Measurements from ENCODE around the gene EGLN3. TPM values are rescaled to one million over a fixed set of nuclear protein-coding genes. Genes with fewer than 3 reads are reported as not detected.

The EGLN3 gene
- total and polyA plus RNA-seq, 2 of the 13 experiments (the other 11 are each of a cell fraction or from before 2014, with no cell fraction given) = 0.18 to 27.3 TPM

- TF ChIP-seq KDM2A (CRISPR knock-in tag; IDR thresholded peaks at IDR 0.05; ENCODE audit: borderline replicate concordance, low read depth) (peak; percentile 90), ZFP90 (CRISPR knock-in tag; IDR thresholded peaks at IDR 0.05; ENCODE audit: borderline replicate concordance) (peak; percentile 85; the same call in 1 of the 2 replicates), ZNF580 (CRISPR knock-in tag; IDR thresholded peaks at IDR 0.05; ENCODE audit: borderline replicate concordance, low read depth) (peak; percentile 86; the same call in 1 of the 2 replicates), GABPA (IDR thresholded peaks at IDR 0.05; ENCODE audit: low read depth, low read length) (no peak), GABPA (CRISPR knock-in tag; IDR thresholded peaks at IDR 0.05; ENCODE audit: low read depth) (no peak), TSC22D2 (CRISPR knock-in tag; IDR thresholded peaks at IDR 0.05; ENCODE audit: borderline replicate concordance) (peak; percentile 53; the same call in 1 of the 2 replicates), ZNF556 (CRISPR knock-in tag; IDR thresholded peaks at IDR 0.05; ENCODE audit: borderline replicate concordance) (peak; percentile 56; the same call in 1 of the 2 replicates), ZNF749 (CRISPR knock-in tag; IDR thresholded peaks at IDR 0.05; ENCODE audit: borderline replicate concordance) (no peak), ZFYVE20 (CRISPR knock-in tag; IDR thresholded peaks at IDR 0.05; ENCODE audit: borderline replicate concordance, low read depth) (0 out of 2 replicates have a peak, but pooled peaks have one; percentile 17), ZNF83 (CRISPR knock-in tag; IDR thresholded peaks at IDR 0.05; ENCODE audit: borderline replicate concordance) (no peak; the same call in 1 of the 2 replicates), MED8 (CRISPR knock-in tag; IDR thresholded peaks at IDR 0.05; ENCODE audit: insufficient replicate concordance) (no peak), KDM4B (CRISPR knock-in tag; IDR thresholded peaks at IDR 0.05) (peak; percentile 84; the same call in 1 of the 2 replicates), RAD51 (IDR thresholded peaks at IDR 0.05; ENCODE audit: borderline replicate concordance) (no peak)
- TF ChIP-seq, protein P1, sequence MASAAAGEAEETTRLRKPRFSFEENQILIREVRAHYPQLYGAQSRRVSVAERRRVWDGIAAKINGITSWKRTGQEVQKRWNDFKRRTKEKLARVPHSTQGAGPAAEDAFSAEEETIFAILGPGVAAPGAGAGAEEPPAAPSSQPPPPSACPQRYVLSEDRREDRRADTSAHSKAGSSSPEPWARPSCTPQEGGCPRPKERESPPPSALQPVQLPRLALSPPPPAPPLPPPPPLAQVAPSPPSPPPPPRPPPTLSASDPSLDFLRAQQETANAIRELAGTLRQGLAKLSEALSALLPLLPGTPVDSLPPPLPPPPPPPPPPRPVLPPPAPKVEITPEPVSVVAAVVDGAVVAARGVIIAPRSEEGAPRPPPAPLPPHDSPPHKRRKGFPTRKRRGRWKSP (CRISPR knock-in tag; IDR thresholded peaks at IDR 0.05) = peak; percentile 72
Measured at GRCh38 chr14:33950320-33951182, at the start of gene EGLN3 (continued).
